Lower lobe of right lung (tissue), 2 donors: ENCODE data around the gene MAML3. TPM values are rescaled to one million over a fixed set of nuclear protein-coding genes. Genes with fewer than 3 reads are reported as not detected.

ENCODE experiments used
- ATAC-seq, 2 donors: fragments of 200-7000 bp; cut with Tn5 transposase; one replicate each; pipeline ENCODE4 v1.9.1; 2020 to 2022; ENCODE audit warnings: mild to moderate bottlenecking in 2 of 2, moderate library complexity in 2 of 2
- DNase-seq: peaks from one replicate; pipeline ENCODE4 v3.0.0-alpha.2; 2020
- H3K27ac ChIP-seq: fragments of 200-600 bp; one replicate; pipeline ENCODE4 v1.8.0; 2022
- H3K27me3 ChIP-seq: fragments of 200-600 bp; one replicate; pipeline ENCODE4 v1.8.0; 2022; ENCODE audit warnings: low read depth
- H3K36me3 ChIP-seq: fragments of 200-600 bp; one replicate; pipeline ENCODE4 v1.8.0; 2022; ENCODE audit warnings: mild to moderate bottlenecking
- H3K4me1 ChIP-seq: fragments of 200-600 bp; one replicate; pipeline ENCODE4 v1.8.0; 2022
- H3K4me3 ChIP-seq: fragments of 200-600 bp; one replicate; pipeline ENCODE4 v1.8.0; 2022; ENCODE audit warnings: mild to moderate bottlenecking
- H3K9me3 ChIP-seq: fragments of 200-600 bp; one replicate; pipeline ENCODE4 v1.8.0; 2022
- CTCF ChIP-seq: fragments of 200-600 bp; IDR thresholded peaks from one replicate; pipeline ENCODE4 v1.8.0; 2022; ENCODE audit warnings: antibody characterized with exemption, mild to moderate bottlenecking
- intact Hi-C: fragments of 100-400 bp; cut with DNase I; formaldehyde crosslinking; loops from one replicate; pipeline ENCODE4 v1.11.0; 2022
- total RNA-seq: library from RNA; stranded (reverse); fragmentation: NEBNext Ultra II Directional; extraction: Animal tissue kit (Norgen Biotek cat#: 25700); gene quantifications from one replicate; pipeline ENCODE4 v1.2.1, GENCODE V29; 2021
- donor health status: DM: no; HTN: yes; CAD: no; lungs with severe emphysema.

The MAML3 gene
- total RNA-seq, 1 donor from 2014 or later: 12.5 TPM

GRCh38 chr4:139676913-139677585 lies 476.9 kb downstream of the MAML3 start:
- intact Hi-C loops: no loop called here
- Histone ChIP-seq H3K4me3 (no peak overlapping the region), H3K4me1 (peaks cover 17% of the 10 kb centered on the region), H3K36me3 (peaks cover 42% of the 10 kb centered on the region), H3K9me3 (no peaks in the 10 kb centered on the region), H3K27me3 (no peaks in the 10 kb centered on the region), H3K27ac (no peak overlapping the region)
- ATAC-seq (no peak), DNase-seq (no peak)
- TF ChIP-seq CTCF: no peak

- Histone ChIP-seq H3K27me3 (no peaks in the 10 kb centered on the region), H3K27ac (no peak overlapping the region), H3K9me3 (no peaks in the 10 kb centered on the region), H3K36me3 (peaks cover 44% of the 10 kb centered on the region), H3K4me1 (peaks cover 10% of the 10 kb centered on the region), H3K4me3 (no peak overlapping the region)
- intact Hi-C loops: no loop called here
- ATAC-seq (no peak), DNase-seq (no peak)
- no peak for TF ChIP-seq CTCF
These were observed 477.6 kb downstream of the MAML3 start for GRCh38 chr4:139676365-139676764.

GRCh38 chr4:139675651-139676050 lies 478.3 kb downstream of the MAML3 start:
- no peak for DNase-seq
- Histone ChIP-seq H3K27ac (no peak overlapping the region), H3K4me3 (no peak overlapping the region), H3K36me3 (peaks cover 44% of the 10 kb centered on the region), H3K27me3 (no peaks in the 10 kb centered on the region), H3K9me3 (no peaks in the 10 kb centered on the region), H3K4me1 (peaks cover 6% of the 10 kb centered on the region)
- intact Hi-C loops: no loop called here
- no peak for ATAC-seq
- TF ChIP-seq CTCF: no peak

- DNase-seq (no peak), ATAC-seq (peak; percentile 85)
- no peaks in the 10 kb centered on the region for H3K27me3 ChIP-seq
- H3K36me3 ChIP-seq: peaks cover 43% of the 10 kb centered on the region
- no peaks in the 10 kb centered on the region for H3K9me3 ChIP-seq
- peak overlapping the region; percentile 19 for H3K27ac ChIP-seq
- peaks cover 6% of the 10 kb centered on the region for H3K4me1 ChIP-seq
- no peak for TF ChIP-seq CTCF
- no peak overlapping the region for H3K4me3 ChIP-seq
- intact Hi-C loops: no loop called here
These were observed 479.0 kb downstream of the MAML3 start for GRCh38 chr4:139674875-139675550.

GRCh38 chr4:139672732-139673131 lies 481.3 kb downstream of the MAML3 start:
- TF ChIP-seq CTCF: no peak
- Histone ChIP-seq H3K9me3 (no peaks in the 10 kb centered on the region), H3K4me3 (no peak overlapping the region), H3K27me3 (no peaks in the 10 kb centered on the region), H3K27ac (no peak overlapping the region), H3K4me1 (peaks cover 19% of the 10 kb centered on the region), H3K36me3 (peaks cover 21% of the 10 kb centered on the region)
- intact Hi-C loops: no loop called here
- DNase-seq (no peak), ATAC-seq (no peak)
